Glomerular endothelial cell (primary cell): ENCODE measurements around the gene RBM8A. TPM values are rescaled to one million over a fixed set of nuclear protein-coding genes. Genes with fewer than 3 reads are reported as not detected.

ENCODE experiments used
- DNase-seq: peaks from one replicate; pipeline ENCODE4 v3.0.0-alpha.2; 2011; ENCODE audit warnings: low read depth, low spot score; ENCODE audit errors: extremely low read depth
- total RNA-seq: library from RNA; depleted of rRNA; stranded (reverse); fragments of >200 nt; gene quantifications from 2 replicates; pipeline ENCODE4 v1.2.3, GENCODE V29; 2015

RBM8A gene
- total RNA-seq, 1 donor from 2014 or later, result 164 TPM

GRCh38 chr1:145918144-145918991, 8.9 kb downstream of the RBM8A start, which contains the start of gene PEX11B:
PEX11B (minus strand) TSS chr1:145918717; CDS start chr1:145918688, 29 bp downstream.
- peak; percentile 83 for DNase-seq

- DNase-seq, result no peak
These were observed 9.7 kb downstream of the RBM8A start for GRCh38 chr1:145917595-145917994.

- DNase-seq, result no peak
These were observed 10.5 kb downstream of the RBM8A start for GRCh38 chr1:145916745-145917144.

GRCh38 chr1:145912128-145912641, 15.1 kb downstream of the RBM8A start:
- no peak for DNase-seq

GRCh38 chr1:145908653-145909052, 18.6 kb downstream of the RBM8A start:
- no peak for DNase-seq

- DNase-seq, result no peak
These were observed 20.1 kb downstream of the RBM8A start for GRCh38 chr1:145906954-145907753.

- no peak for DNase-seq
These were observed 25.8 kb downstream of the RBM8A start for GRCh38 chr1:145901312-145902021.

GRCh38 chr1:145898756-145899155, 28.5 kb downstream of the RBM8A start:
- DNase-seq, result no peak

GRCh38 chr1:145897969-145898368, 29.3 kb downstream of the RBM8A start:
- DNase-seq, result no peak

GRCh38 chr1:145895471-145895870, 31.8 kb downstream of the RBM8A start:
- no peak for DNase-seq

- no peak for DNase-seq
These were observed 33.8 kb downstream of the RBM8A start for GRCh38 chr1:145893306-145894055.

GRCh38 chr1:145892486-145893087, 34.7 kb downstream of the RBM8A start:
- DNase-seq, result peak; percentile 47

- peak; percentile 96 for DNase-seq
These were observed 35.4 kb downstream of the RBM8A start for GRCh38 chr1:145891587-145892485.

- no peak for DNase-seq
These were observed 36.1 kb downstream of the RBM8A start for GRCh38 chr1:145891143-145891542.

- no peak for DNase-seq
These were observed 37.6 kb downstream of the RBM8A start for GRCh38 chr1:145889722-145890121.

- no peak for DNase-seq
These were observed 39.7 kb downstream of the RBM8A start for GRCh38 chr1:145887631-145888030.

GRCh38 chr1:145886816-145887215, 40.5 kb downstream of the RBM8A start:
- DNase-seq, result no peak

- no peak for DNase-seq
These were observed 40.9 kb downstream of the RBM8A start for GRCh38 chr1:145886390-145886789.
